HUES48 (cell line): ENCODE measurements around the gene BAD.

ENCODE experiments used
- H3K27ac ChIP-seq: one replicate; pipeline ENCODE4 v1.7.0; 2013; ENCODE audit warnings: low read depth, low read length, inconsistent platforms
- H3K27me3 ChIP-seq: 2 replicates; pipeline ENCODE4 v1.6.1; 2013; ENCODE audit warnings: mild to moderate bottlenecking, low read length; ENCODE audit not compliant: control insufficient read depth, insufficient read depth
- H3K36me3 ChIP-seq: 2 replicates; pipeline ENCODE4 v1.6.1; 2013; ENCODE audit warnings: low read length; ENCODE audit not compliant: control insufficient read depth, insufficient read depth
- H3K4me1 ChIP-seq: 2 replicates; pipeline ENCODE4 v1.6.1; 2013; ENCODE audit warnings: mild to moderate bottlenecking, low read length; ENCODE audit not compliant: control insufficient read depth, insufficient read depth
- H3K4me3 ChIP-seq: 2 replicates; pipeline ENCODE4 v1.5.1; 2013; ENCODE audit warnings: mild to moderate bottlenecking, low read depth, low read length
- H3K9ac ChIP-seq: 2 replicates; pipeline ENCODE4 v1.6.1; 2013; ENCODE audit warnings: mild to moderate bottlenecking, low read depth, low read length, moderate library complexity
- H3K9me3 ChIP-seq: 2 replicates; pipeline ENCODE4 v1.6.1; 2013; ENCODE audit warnings: low read length; ENCODE audit not compliant: control insufficient read depth, insufficient read depth

The BAD gene

DNA sequence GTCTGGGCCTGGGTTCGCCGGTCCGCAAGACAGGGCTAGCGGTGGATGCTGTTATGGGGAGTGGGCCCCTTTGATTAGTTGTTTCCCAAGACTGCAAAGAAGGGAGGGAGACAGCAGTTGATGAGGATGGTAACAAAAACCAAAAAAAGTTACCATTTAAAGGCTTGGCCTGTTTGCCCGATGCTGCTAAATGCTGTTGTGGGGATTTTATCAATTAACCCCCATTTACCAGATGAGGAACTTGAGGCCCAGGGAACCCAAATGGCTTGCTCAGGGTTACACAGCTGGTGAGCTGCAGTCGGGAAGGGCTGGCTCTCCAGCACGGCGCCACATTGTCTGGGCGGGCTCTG, 61.8 kb downstream of the BAD start:
- H3K27ac ChIP-seq: no peak overlapping the region
- peaks cover 8% of the 10 kb centered on the region; the same call in 1 of the 2 replicates for H3K4me1 ChIP-seq
- peaks cover 38% of the 10 kb centered on the region for H3K36me3 ChIP-seq
- no peaks in the 10 kb centered on the region for H3K27me3 ChIP-seq
- no peak overlapping the region for H3K9ac ChIP-seq
- H3K9me3 ChIP-seq: no peaks in the 10 kb centered on the region
- H3K4me3 ChIP-seq: no peak overlapping the region

DNA sequence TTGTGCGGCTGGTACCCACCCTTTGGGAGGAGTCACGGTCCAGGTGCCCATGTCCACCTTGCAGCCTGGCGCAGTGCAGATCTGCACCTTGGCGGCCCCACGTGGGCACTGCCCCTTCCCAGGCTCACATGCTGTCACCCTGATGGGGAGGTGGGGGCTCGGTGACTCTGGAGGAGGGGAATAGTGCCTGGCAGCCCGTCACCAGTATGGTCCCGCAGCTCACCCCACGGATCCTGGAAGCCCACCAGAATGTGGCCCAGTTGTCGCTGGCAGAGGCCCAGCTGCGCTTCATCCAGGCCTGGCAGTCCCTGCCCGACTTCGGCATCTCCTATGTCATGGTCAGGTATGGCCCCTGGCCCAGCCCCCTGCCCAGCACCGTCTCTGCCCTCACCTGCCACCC, 63.7 kb downstream of the BAD start:
- Histone ChIP-seq H3K36me3 (peaks cover 38% of the 10 kb centered on the region), H3K4me1 (no peaks in the 10 kb centered on the region), H3K27ac (no peak overlapping the region), H3K27me3 (no peaks in the 10 kb centered on the region), H3K4me3 (no peak overlapping the region), H3K9ac (no peak overlapping the region), H3K9me3 (no peaks in the 10 kb centered on the region)

DNA sequence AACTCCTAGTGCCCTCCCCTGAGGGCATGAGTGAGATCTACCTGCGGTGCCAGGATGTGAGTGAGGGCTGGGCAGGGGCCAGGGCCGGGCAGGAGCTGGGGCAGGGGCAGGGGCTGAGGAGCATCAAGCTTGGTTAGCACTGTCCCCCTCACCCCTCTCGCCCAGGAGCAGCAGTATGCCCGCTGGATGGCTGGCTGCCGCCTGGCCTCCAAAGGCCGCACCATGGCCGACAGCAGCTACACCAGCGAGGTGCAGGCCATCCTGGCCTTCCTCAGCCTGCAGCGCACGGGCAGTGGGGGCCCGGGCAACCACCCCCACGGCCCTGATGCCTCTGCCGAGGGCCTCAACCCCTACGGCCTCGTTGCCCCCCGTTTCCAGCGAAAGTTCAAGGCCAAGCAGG, 64.2 kb downstream of the BAD start:
- Histone ChIP-seq H3K36me3 (peaks cover 38% of the 10 kb centered on the region), H3K4me1 (no peaks in the 10 kb centered on the region), H3K9ac (no peak overlapping the region), H3K9me3 (no peaks in the 10 kb centered on the region), H3K27ac (no peak overlapping the region), H3K27me3 (no peaks in the 10 kb centered on the region), H3K4me3 (no peak overlapping the region)
